Retinal pigment epithelial cell (primary cell): ENCODE measurements around the gene RHBDD2.
"Not testable (repeated sequence)": the region's sequence is repeated elsewhere in the genome, so short reads cannot be mapped to it uniquely, and the experiment has no call there.

Experiments
- DNase-seq: peaks from one replicate; pipeline ENCODE4 v3.0.0-alpha.2; 2010; ENCODE audit warnings: low read depth
- H3K4me3 ChIP-seq: 2 replicates; pipeline ENCODE4 v1.5.1; 2011; ENCODE audit warnings: mild to moderate bottlenecking, low read length, control low read depth, moderate library complexity
- CTCF ChIP-seq: conservative IDR thresholded peaks from 2 replicates; pipeline ENCODE4 v1.5.1; 2011; ENCODE audit warnings: low read depth, low read length, control low read depth, inconsistent platforms

RHBDD2 gene

DNA sequence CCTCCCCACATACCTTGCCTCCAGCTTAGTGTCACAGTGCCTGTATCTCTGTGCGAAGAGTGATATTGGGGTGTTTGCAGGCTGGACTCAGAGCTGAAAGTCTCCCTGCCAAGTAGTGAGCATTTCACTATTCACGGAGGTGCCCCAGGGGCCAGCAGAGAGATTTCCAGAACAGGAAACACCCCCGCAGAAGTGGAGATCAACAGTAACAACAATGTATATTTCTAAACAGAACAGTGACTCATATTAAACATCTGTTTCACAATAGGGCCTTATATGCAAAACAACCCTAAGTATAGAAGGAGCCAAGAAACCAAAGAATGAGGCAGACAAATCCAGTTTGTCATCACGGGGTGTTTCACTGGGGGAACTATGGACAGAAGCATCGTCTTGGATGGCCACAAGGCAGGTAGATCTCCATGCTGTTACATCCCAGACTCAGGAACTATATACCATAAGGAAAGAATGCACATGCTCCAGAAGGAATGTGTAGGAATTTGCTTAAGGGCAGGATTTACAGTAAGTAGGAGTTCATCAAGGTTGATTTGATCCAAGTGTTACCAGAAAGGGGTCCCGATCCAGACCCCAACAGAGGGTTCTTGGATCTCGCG lies 35.9 kb upstream of the RHBDD2 start:
- DNase-seq: peak; percentile 40
- no peak for TF ChIP-seq CTCF
- H3K4me3 ChIP-seq: no peak overlapping the region

- TF ChIP-seq CTCF: no peak
- DNase-seq: no peak
- H3K4me3 ChIP-seq: no peak overlapping the region
Measured at GRCh38 chr7:75843613-75844116, 35.2 kb upstream of the RHBDD2 start.

GRCh38 chr7:75844158-75844557 lies 34.7 kb upstream of the RHBDD2 start:
- DNase-seq: no peak
- no peak overlapping the region for H3K4me3 ChIP-seq
- no peak for TF ChIP-seq CTCF

DNA sequence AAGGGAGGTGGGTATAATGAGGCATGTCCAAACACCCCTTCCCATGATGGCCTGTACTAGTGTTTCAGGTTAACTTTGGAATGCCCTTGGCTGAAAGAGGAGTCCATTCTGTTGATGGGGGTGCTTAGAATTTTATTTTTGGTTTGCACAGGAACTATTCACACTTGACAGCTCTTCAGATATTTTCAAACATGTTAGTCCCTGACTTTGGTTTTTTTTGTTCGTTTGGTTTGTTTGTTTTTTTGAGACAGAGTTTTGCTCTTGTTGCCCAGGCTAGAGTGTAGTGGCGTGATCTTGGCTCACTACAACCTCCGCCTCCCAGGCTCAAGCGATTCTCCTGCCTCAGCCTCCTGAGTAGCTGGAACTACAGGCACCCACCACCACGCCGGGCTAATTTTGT lies 33.7 kb upstream of the RHBDD2 start:
- not testable (repeated sequence) for H3K4me3 ChIP-seq, DNase-seq

DNA sequence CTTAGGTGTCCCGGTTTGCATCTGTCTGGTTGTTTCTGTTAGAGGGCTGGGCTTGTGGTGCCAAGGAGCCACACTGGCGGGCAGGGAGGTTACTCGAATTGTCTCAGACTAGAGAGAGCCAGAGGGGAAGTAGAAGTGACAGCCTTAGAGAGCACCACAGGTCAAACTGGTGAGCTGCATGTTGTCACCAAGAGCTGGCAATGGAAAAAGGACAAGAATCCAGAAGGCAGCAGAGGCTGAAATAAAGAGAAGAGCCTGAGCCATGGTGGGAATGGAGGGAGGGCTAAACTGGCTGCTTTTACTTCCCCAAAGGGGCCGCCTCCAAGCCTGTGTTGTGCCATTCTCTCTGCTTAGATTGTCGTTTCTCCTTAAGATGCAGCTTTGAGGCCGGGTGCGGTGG lies 31.1 kb upstream of the RHBDD2 start:
- no peak for TF ChIP-seq CTCF
- no peak for DNase-seq
- no peak overlapping the region for H3K4me3 ChIP-seq

GRCh38 chr7:75849573-75849972 lies 29.3 kb upstream of the RHBDD2 start:
- DNase-seq: no peak
- no peak for TF ChIP-seq CTCF
- H3K4me3 ChIP-seq: no peak overlapping the region

DNA sequence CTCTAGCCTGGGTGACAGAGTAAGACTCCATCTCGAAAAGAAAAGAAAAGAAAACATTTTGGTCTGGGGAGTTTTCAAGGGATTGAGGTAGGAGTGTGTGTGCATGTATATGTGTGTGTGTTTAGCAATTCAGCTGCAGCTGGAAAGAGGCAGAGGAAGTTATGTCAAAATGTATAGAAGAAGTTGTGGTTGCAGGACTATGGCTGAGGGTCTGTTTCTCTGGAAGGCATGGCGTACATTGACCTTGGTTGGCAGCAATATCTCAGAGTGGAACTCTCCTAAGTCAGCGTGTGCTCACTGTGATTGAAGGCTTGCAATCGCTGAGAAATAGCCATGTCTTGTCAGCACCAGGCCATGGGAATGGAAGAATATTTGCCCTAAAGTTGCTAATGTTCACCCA lies 28.6 kb upstream of the RHBDD2 start:
- DNase-seq: no peak
- no peak for TF ChIP-seq CTCF
- no peak overlapping the region for H3K4me3 ChIP-seq

DNA sequence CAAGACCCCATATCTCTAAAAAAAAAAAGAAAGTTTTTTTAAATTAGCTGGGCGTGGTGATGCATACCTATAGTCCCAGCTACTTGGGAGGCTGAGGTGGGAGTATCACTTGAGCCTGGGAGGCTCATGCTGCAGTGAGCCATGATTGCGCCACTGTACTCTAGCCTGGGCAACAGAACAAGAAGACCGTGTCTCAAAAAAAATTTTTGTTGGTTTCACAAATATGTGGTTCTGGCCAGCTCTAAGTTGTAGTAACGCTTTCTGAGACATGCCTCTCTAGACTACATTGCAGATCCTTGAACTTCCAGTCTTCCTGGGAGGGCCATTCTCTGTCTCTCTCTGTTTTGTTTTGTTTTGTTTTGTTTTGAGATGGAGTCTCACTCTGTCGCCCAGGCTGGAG lies 24.6 kb upstream of the RHBDD2 start:
- no peak overlapping the region for H3K4me3 ChIP-seq
- no peak for DNase-seq
- TF ChIP-seq CTCF: no peak

DNA sequence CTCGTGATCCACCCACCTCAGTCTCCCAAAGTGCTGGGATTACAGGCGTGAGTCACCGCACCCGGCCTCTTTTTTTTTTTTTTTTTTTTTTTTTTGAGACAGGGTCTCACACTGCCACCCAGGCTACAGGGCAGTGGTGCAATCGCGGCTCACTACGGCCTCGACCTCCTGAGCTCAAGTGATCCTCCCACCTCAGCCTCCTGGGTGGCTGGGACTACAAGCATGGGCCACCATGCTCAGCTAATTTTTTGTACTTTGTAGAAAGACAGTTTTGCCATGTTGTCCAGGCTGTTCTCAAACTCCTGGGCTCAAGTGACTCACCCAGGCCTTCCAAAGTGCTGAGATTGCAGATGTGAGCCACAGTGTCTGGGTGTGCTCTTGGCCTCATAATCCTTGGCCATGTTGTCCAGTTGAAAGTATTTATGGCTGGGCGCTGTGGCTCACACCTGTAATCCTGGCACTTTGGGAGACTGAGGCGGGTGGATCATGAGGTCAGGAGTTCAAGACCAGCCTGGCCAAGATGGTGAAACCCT lies 24.0 kb upstream of the RHBDD2 start:
- not testable (repeated sequence) for DNase-seq

More for the DNA sequence above, 24.0 kb upstream of the RHBDD2 start:
- not testable (repeated sequence) for H3K4me3 ChIP-seq
